HEK293 (cell line): ENCODE data around the gene PSPH.

Experiments
- CTCF ChIA-PET: fragments of 350-600 bp; formaldehyde crosslinking; extraction: SDS; loops from one replicate; lab custom pipeline; 2021; ENCODE audit warnings: antibody characterized with exemption; lab: Yijun Ruan, JAX
- POLR2A ChIA-PET: fragments of 300-600 bp; formaldehyde crosslinking; extraction: SDS; loops from one replicate; lab custom pipeline; 2020; ENCODE audit warnings: antibody characterized with exemption, inconsistent platforms; lab: Yijun Ruan, JAX
- H3K27ac ChIP-seq: fragments of 200-500 bp; sonication (Bioruptor generic); 2 replicates; pipeline ENCODE4 v1.5.1; 2014; ENCODE audit warnings: low read depth, low read length, control low read depth, inconsistent platforms; ENCODE audit errors: extremely low read depth
- H3K36me3 ChIP-seq, 2 experiments: fragments of 200-500 bp in 1 of 2; sonication (Bioruptor generic) in 1 of 2; 1 replicate in 1 of 2; 2 replicates in 1 of 2; pipeline ENCODE4 v1.5.1; 2014 to 2017; ENCODE audit warnings: inconsistent platforms in 2 of 2, low read length in 2 of 2; ENCODE audit not compliant: control insufficient read depth in 2 of 2, insufficient read depth in 1 of 2
- H3K4me1 ChIP-seq: fragments of 200-500 bp; sonication (Bioruptor generic); 2 replicates; pipeline ENCODE4 v1.5.1; 2014; ENCODE audit warnings: mild to moderate bottlenecking, low read length, inconsistent platforms; ENCODE audit not compliant: control insufficient read depth, insufficient read depth
- H3K4me3 ChIP-seq: 2 replicates; pipeline ENCODE4 v1.5.1; 2011; ENCODE audit warnings: low read depth, mild to moderate bottlenecking, control low read depth, low read length, moderate library complexity
- H3K9me3 ChIP-seq: fragments of 200-500 bp; sonication (Bioruptor generic); 2 replicates; pipeline ENCODE4 v1.5.1; 2014; ENCODE audit warnings: low read depth, low read length, inconsistent platforms; ENCODE audit not compliant: control insufficient read depth, insufficient read depth
- CTCF ChIP-seq: fragments of 450-650 bp; formaldehyde crosslinking; IDR thresholded peaks from 2 replicates; pipeline ENCODE4 v1.5.1; 2016; ENCODE audit warnings: missing biosample characterization, missing genetic modification characterization
- GFI1B ChIP-seq: fragments of 450-650 bp; formaldehyde crosslinking; IDR thresholded peaks from 2 replicates; pipeline ENCODE4 v1.5.1; 2016; ENCODE audit warnings: missing biosample characterization, missing genetic modification characterization
- GLIS1 ChIP-seq: fragments of 450-650 bp; formaldehyde crosslinking; IDR thresholded peaks from 2 replicates; pipeline ENCODE4 v1.5.1; 2016; ENCODE audit warnings: missing biosample characterization, missing genetic modification characterization
- KLF16 ChIP-seq: fragments of 450-650 bp; formaldehyde crosslinking; IDR thresholded peaks from 2 replicates; pipeline ENCODE4 v1.5.1; 2017; ENCODE audit warnings: missing biosample characterization, missing genetic modification characterization
- MEIS1 ChIP-seq: sonication (generic); formaldehyde crosslinking; IDR thresholded peaks from 2 replicates; pipeline ENCODE4 v1.8.1; 2022; ENCODE audit warnings: missing genetic modification reagents, mild to moderate bottlenecking, borderline replicate concordance
- PATZ1 ChIP-seq: fragments of 450-650 bp; formaldehyde crosslinking; IDR thresholded peaks from 2 replicates; pipeline ENCODE4 v1.5.1; 2016; ENCODE audit warnings: missing biosample characterization, missing genetic modification characterization
- PRDM1 ChIP-seq: fragments of 450-650 bp; formaldehyde crosslinking; IDR thresholded peaks from 2 replicates; pipeline ENCODE4; 2016; ENCODE audit warnings: missing biosample characterization, missing genetic modification characterization
- SCRT2 ChIP-seq: fragments of 450-650 bp; formaldehyde crosslinking; IDR thresholded peaks from 2 replicates; pipeline ENCODE4 v1.5.1; 2016; ENCODE audit warnings: missing biosample characterization, missing genetic modification characterization
- SETDB1 ChIP-seq: IDR thresholded peaks from one replicate; pipeline ENCODE4 v1.6.1; 2017; ENCODE audit warnings: mild to moderate bottlenecking, low read length, moderate library complexity, mixed read lengths; ENCODE audit not compliant: insufficient read length
- YY2 ChIP-seq: fragments of 450-650 bp; formaldehyde crosslinking; IDR thresholded peaks from 2 replicates; pipeline ENCODE4 v1.5.1; 2016; ENCODE audit warnings: missing biosample characterization, missing genetic modification characterization
- ZBTB1 ChIP-seq: fragments of 450-650 bp; formaldehyde crosslinking; IDR thresholded peaks from 2 replicates; pipeline ENCODE4 v1.5.1; 2016; ENCODE audit warnings: missing biosample characterization, missing genetic modification characterization
- ZBTB7A ChIP-seq: fragments of 450-650 bp; formaldehyde crosslinking; IDR thresholded peaks from 2 replicates; pipeline ENCODE4 v1.5.1; 2016; ENCODE audit warnings: low read depth, missing biosample characterization, missing genetic modification characterization
- ZFP37 ChIP-seq: fragments of 450-650 bp; formaldehyde crosslinking; IDR thresholded peaks from 2 replicates; pipeline ENCODE4 v1.5.1; 2016; ENCODE audit warnings: missing biosample characterization, missing genetic modification characterization
- ZNF114 ChIP-seq: fragments of 450-650 bp; formaldehyde crosslinking; IDR thresholded peaks from 2 replicates; pipeline ENCODE4 v1.5.0; 2017; ENCODE audit warnings: missing biosample characterization, missing genetic modification characterization
- ZNF266 ChIP-seq: fragments of 450-650 bp; formaldehyde crosslinking; IDR thresholded peaks from 2 replicates; pipeline ENCODE4 v1.5.1; 2016; ENCODE audit warnings: missing biosample characterization, missing genetic modification characterization, low read depth
- ZNF394 ChIP-seq: fragments of 450-650 bp; formaldehyde crosslinking; IDR thresholded peaks from 2 replicates; pipeline ENCODE4 v1.5.1; 2016; ENCODE audit warnings: missing biosample characterization, missing genetic modification characterization, mild to moderate bottlenecking, moderate library complexity, borderline replicate concordance
- ZNF426 ChIP-seq: fragments of 450-650 bp; formaldehyde crosslinking; IDR thresholded peaks from 2 replicates; pipeline ENCODE4 v1.5.1; 2017; ENCODE audit warnings: missing biosample characterization, missing genetic modification characterization, mild to moderate bottlenecking, inconsistent platforms, moderate library complexity
- ZNF639 ChIP-seq: fragments of 450-650 bp; formaldehyde crosslinking; IDR thresholded peaks from 2 replicates; pipeline ENCODE4 v1.5.1; 2016; ENCODE audit warnings: missing biosample characterization, missing genetic modification characterization
- ZNF645 ChIP-seq: fragments of 450-650 bp; formaldehyde crosslinking; IDR thresholded peaks from 2 replicates; pipeline ENCODE4; 2016; ENCODE audit warnings: missing biosample characterization, missing genetic modification characterization
- ZNF830 ChIP-seq: fragments of 450-650 bp; IDR thresholded peaks from 2 replicates; pipeline ENCODE4 v1.5.0; 2018; ENCODE audit warnings: missing biosample characterization, missing genetic modification characterization, low read depth, mild to moderate bottlenecking, moderate library complexity

The PSPH gene

GRCh38 chr7:55992346-55992745 lies 58.9 kb downstream of the PSPH start (continued):
- TF ChIP-seq ZNF830 (tag by site-specific recombination) (no peak), GLIS1 (tag by site-specific recombination) (no peak), ZFP37 (tag by site-specific recombination) (no peak), ZNF394 (tag by site-specific recombination) (no peak)
- TF ChIP-seq, all 188 proteins: peak for 0

- ChIA-PET POLR2A (no interaction called here), CTCF (interaction anchor here (1.2 kb wide), 1 partner anchor 20 kb away, joined by 5 read pairs; no protein-coding TSS in a partner anchor)
- TF ChIP-seq SCRT2 (tag by site-specific recombination): 0 out of 2 replicates have a peak, but pooled peaks have one; percentile 30
- no peak for TF ChIP-seq CTCF
- no peak for TF ChIP-seq ZNF266 (tag by site-specific recombination)
- TF ChIP-seq SETDB1: no peak
- H3K4me3 ChIP-seq: no peak overlapping the region
- peaks cover 74 to 80% of the 10 kb centered on the region in 2 experiments for H3K36me3 ChIP-seq
- H3K9me3 ChIP-seq: no peaks in the 10 kb centered on the region
- no peak overlapping the region for H3K27ac ChIP-seq
- H3K4me1 ChIP-seq: no peaks in the 10 kb centered on the region
Measured at GRCh38 chr7:55983537-55983936, 67.7 kb downstream of the PSPH start.

GRCh38 chr7:55980266-55980665 lies 71.0 kb downstream of the PSPH start:
- Histone ChIP-seq H3K4me1 (peaks cover 19% of the 10 kb centered on the region), H3K36me3 (peaks cover 61 to 71% of the 10 kb centered on the region in 2 experiments), H3K9me3 (no peaks in the 10 kb centered on the region), H3K4me3 (no peak overlapping the region), H3K27ac (no peak overlapping the region)
- ChIA-PET POLR2A (interaction anchor here (0.9 kb wide), 1 partner anchor 9 kb away, joined by 3 read pairs; no protein-coding TSS in a partner anchor), CTCF (no interaction called here)
- TF ChIP-seq ZNF639 (tag by site-specific recombination): no peak
- no peak for TF ChIP-seq YY2
- TF ChIP-seq PATZ1 (tag by site-specific recombination): no peak
- no peak for TF ChIP-seq ZNF645 (tag by site-specific recombination)

- POLR2A ChIA-PET: interaction anchor here (1.0 kb wide), 1 partner anchor 87 kb away, joined by 3 read pairs; no protein-coding TSS in a partner anchor
- TF ChIP-seq MEIS1 (CRISPR knock-in tag) (no peak), CTCF (no peak), GFI1B (tag by site-specific recombination) (no peak), ZNF114 (tag by site-specific recombination) (no peak), KLF16 (tag by site-specific recombination) (no peak), PRDM1 (no peak), ZNF426 (tag by site-specific recombination) (no peak), ZBTB1 (no peak), ZBTB7A (tag by site-specific recombination) (no peak)
Measured at GRCh38 chr7:55977831-55978230, 73.4 kb downstream of the PSPH start.

More at GRCh38 chr7:55977831-55978230, 73.4 kb downstream of the PSPH start:
- H3K4me1 ChIP-seq: peaks cover 19% of the 10 kb centered on the region
- CTCF ChIA-PET: interaction anchor here (1.1 to 2.1 kb wide), 2 partner anchors 336 to 697 kb away, joined by 3 to 5 read pairs; no protein-coding TSS in a partner anchor
- no peak overlapping the region for H3K27ac ChIP-seq
- H3K4me3 ChIP-seq: no peak overlapping the region
- no peaks in the 10 kb centered on the region for H3K9me3 ChIP-seq
- peaks cover 37 to 49% of the 10 kb centered on the region in 2 experiments for H3K36me3 ChIP-seq
